GM19452 (cell line): ENCODE measurements around the gene NR5A2.

ENCODE experiments used
- ATAC-seq: cut with Tn5 transposase; IDR thresholded peaks from one replicate; pipeline ENCODE4 v1.9.1; 2021; ENCODE audit not compliant: unreplicated experiment

Gene NR5A2

DNA sequence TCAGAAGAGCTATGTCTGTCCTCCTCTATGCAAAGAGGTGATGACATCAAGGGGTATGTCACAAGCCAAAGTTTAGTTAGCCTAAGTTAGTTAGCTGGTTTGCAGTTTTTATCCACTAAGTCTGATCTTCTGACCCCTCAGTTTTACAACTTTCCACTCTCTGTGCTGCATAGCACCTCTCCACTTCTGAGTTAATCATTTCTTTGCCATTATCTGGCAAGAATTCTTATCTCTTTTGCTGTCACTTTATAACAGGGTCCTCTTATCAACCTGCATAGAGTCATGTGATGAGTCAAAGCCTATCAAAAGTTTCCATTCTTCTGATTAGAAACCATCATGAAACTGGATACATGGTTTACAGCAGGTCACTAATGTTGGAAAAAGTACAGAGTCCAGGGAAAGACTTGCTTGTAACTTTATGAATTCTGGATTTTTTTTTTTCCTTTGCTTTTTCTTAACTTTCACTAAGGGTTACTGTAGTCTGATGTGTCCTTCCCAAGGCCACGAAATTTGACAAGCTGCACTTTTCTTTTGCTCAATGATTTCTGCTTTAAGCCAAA lies at the start of gene NR5A2:
TSS of gene NR5A2 (plus strand) at position 447 of the 560 bp plus-strand sequence. CDS start 138 bp downstream, outside the sequence.
- ATAC-seq, result no peak

DNA sequence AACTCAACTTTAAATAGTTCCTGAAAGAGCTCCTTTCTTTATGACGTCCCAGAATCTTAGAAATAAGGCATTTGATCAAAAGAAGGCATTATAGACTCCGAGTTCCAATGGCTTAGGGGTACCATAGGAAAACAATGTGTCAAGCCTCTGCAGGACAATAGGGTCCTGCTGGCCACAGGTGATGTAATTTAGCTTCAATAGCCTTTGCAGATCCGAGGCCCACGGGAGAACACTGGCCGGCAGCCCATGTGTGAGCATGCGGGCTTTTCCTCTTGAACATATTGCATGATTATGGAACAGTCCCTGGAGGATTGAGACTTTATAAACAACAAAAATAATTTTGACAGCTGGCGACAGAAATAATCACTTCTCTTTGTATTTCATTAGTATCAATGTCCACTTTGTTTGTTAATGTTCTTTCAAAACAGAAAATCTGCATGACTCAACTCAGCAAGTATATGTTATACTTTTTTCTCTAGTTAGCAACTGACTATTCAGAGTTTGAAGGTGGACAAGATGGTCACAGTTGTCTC lies 49.0 kb upstream of the NR5A2 start:
- ATAC-seq, result no peak

DNA sequence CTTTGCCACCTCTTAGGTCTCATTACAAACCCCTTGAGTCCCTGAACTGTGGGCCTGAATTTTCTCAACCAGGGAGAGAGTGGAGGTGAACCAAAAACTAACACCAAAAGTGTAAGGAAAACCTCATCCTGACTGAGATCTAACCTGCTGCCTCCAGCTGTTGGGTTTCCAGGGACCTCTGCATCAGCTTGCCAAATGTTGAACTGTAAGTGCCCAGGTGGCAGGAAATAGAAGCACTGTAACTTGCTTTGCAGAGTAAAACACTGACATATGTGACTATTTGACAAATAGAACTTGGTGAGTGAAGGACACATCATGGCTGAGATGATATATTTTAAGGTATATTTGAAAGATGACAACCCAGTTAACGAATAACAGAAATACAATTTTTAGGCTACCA lies 48.4 kb upstream of the NR5A2 start:
- no peak for ATAC-seq

DNA sequence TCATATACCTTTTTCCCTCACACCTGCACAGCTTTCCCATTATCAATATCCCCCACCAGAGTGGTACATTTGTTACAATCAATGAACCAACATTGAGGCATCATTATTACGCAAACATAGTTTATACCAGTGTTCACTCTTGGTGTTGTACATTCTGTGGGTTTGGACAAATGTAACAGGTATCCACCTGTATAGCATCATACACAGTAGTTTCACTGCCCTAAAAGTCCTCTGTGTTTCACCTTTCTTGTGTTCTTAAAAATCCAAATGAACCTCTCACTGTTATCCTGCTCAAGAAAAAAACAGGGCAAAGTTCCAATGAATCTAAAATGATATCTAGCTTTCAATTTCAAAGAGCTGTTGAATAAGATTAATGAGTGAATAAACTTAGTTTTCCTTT lies 45.9 kb upstream of the NR5A2 start:
- ATAC-seq, result no peak

DNA sequence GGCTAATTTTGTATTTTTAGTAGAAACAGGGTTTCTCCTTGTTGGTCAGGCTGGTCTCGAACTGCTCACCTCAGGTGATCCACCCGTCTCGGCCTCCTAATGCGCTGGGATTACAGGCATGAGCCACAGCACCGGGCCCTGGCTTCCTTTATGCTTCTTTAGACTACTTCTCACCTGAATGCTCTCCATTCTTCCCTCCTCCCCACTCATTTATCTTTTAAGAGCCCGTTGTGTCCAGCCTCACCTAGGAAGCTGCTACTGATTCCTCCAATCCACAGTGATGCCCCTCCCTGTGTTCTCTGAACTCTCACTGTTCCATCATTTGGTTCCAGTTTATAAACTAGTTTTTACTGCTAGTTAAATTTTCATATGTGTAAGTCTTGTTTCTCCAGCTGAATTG lies 44.9 kb upstream of the NR5A2 start:
- no peak for ATAC-seq

DNA sequence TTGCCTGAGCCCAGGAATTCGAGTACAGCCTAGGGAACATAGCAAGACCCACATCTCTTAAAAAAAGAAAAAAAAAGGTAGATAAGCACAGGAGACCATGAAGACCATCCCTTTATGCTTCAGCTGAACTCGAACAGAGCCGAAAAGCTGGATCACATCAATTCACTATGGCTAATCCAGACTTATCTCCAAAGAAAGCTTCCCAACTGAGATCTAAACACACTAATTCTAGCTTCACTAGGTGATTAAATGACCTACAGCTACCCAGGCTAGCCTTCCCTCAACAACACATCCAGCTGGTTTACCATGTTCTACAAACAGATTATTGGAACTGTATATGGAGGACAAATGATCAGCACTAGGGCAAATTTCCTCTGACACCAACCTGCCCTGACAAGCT lies 44.0 kb upstream of the NR5A2 start:
- no peak for ATAC-seq

DNA sequence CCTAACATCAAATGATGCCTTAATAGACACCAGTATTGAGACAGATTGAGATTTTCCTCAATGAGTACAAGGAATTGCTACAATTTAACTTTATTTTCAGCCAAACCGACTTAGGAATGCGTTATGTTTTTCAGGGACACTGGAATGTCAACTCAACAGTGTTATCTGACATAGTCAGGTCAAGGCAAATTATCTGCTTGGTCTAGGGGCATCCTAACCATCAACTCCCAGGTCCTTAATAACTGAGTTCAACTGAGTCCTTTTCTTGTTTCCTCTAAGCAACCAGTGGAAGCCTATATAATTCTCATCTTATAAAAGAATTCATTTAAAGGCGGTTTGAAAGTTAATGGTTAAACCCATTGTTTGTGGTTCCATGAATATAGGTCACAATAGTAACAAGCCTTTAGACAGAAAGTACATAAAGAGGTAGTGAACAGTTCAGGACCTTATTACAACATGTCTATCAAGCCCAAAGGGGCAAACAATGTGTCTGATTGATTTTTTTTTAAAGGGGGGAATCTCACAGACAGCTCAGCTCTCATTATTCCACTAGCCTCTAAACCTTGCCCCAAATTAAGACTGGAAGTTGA lies 32.3 kb upstream of the NR5A2 start:
- no peak for ATAC-seq

DNA sequence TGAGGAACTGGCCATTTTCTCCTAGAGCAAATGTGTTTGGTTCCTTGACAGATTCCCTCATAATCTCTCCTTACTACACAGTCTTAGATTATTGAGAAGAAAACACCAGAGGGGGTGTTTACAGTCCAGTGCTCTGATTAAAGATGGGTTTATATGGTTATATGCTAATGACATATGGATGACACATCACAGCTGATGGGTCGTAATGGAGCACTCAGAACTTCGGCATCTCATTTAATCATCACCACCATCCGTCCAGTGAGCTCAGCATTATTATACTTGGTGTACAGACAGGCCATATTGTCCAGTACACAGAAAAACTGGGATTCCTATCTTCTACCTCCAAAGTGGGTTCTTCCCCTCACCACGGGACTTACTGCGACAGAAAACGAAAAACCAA lies 22.3 kb upstream of the NR5A2 start:
- no peak for ATAC-seq

DNA sequence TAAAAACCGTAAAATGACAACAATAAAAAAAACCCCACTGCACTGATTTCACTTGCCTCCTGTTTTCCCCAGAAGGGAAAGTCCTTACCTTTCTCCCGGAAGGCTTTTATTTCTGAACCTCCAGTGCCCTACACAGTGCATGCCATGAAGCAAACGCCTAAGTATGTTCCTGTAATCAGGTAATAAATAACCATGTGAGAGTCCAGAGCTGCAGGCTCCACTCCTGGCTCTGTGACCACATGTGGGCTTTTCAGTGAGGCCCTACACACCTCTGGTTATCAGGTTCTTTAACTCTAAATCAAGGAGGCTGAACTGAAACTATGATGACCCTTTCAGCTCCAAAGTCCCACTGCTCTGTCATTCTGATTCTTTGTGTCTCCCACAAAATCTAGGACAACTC lies 20.8 kb upstream of the NR5A2 start:
- no peak for ATAC-seq

DNA sequence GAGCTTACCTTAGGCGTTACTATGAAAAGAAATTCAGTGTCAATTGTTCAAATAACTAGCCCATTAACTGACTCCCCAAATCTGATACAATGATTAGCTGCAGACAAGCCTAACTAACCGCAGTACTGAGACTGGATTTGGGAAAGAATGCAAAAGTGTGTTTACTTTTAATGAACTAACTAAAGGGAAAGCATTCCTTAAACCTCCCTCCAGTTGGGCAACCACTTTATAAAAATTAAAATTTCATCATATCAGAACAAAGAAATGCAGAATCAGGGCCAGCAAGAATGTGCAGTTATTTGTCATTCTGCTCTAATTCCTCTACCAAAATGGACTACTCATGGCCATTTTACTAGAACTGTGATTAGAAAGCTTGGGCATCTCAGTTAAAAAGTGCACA lies 11.7 kb upstream of the NR5A2 start:
- ATAC-seq, result no peak

DNA sequence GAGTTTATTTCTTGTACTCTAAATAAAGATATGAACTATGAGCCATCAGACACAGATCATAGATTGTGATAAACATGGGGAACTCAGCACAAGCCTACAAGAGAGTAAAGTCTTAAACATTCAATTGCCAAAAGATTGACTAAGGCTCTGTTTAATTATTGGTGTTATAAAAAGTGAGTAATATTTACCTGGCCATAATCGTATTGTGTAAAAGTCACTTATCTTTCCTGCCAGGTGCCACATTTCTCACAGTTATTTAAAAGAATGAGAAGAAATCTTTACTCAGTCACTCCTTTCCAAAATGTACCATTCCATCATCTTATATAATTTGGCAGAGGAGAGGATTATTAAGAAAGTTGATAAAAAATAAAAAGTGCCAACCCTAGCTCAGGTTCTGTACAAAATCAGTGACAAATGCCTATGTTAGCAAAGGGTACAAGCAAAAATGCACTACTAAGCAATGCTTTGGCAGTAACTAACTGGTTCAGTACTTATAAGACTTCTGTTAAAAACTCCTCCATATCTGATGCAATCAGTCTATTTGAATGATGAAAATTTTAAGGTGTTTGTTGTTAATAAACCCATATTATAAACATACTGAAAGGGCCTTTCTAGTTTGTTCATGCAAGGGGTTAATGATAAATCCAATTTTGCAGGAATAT lies 5.8 kb upstream of the NR5A2 start:
- ATAC-seq, result no peak

DNA sequence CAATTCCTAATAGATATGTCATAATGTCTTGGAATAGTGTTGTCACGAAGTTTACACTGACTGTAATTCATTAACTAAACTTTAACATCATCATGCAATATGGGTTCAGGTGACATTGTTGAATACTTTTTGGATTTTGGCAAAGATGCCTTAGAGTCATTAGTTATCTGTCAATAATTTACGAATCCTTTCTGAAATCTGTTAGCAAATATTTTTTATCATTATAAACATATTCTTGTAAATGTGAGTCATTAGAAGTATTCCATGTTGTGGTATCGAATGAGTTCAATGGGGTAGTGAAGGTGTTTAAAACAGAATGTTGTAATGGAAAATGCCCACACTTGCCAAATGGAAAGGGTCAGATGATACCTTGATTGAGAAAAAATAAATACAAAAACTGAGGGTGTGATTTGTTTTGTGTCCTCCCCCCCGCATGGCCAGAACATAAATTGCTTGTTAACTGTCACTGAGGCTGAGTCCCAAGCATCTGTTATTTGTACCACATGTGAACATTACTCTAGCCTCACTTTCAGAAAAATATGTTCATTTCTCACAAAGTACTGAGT lies 5.2 kb upstream of the NR5A2 start:
- ATAC-seq, result no peak

DNA sequence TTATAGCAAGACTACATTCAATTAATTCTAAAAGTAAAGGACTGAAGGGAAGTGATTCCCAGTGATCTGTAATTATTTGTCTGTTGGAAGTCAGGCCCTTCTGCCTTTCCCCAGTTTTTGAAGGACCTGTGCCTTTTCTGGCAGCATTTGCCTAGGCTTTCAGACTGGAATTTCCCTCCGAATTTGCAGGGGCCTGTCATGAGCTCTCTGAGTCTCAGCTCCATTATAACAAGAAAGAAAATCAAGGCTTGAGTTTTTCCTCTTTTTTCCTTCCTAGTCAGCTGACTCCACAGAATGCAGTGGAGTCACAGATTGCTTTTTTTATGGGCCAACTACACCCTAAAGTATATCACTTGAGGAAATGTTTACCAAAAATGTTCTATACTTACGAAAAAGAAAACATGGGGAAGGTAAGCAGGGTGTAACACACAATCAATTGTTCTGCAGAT lies 1.1 kb downstream of the NR5A2 start:
- no peak for ATAC-seq

DNA sequence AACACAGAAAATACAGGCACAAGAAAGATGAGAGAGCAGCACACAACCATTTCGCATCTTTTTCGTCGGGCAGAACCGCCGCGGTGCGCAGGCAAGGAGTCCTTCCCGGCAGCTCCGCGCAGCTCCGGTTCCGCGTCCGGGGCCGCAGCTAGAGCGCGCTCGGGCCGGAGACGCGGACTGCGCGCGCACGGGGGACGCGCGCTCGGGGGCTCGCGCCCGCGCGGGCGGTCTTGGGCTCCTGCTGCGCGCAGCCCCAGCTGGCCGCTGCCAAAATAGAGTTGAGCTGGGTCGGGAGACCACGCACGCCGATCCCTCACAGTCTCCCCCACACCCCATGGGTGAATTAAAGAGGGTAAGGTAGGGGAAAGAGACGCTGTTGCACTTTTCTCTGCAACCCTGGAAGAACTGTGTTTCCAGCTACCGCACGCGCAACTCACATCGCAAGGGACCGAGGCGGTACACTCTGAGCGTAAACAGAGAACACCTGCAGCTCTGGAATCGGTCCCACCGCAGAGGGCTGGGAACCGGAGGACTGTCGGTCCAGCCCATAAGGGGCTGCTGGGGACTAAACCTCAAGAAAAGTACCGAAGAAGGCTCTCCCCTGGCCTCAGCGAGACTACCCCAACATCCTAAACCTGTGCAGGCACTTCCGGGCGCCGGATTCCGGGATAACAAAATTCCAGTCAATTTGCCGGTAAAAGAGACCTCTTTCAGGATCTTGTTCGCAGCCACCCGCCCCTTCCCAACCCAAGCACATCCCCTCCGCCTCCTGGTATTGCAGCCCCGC lies 1.7 kb downstream of the NR5A2 start:
- no peak for ATAC-seq

DNA sequence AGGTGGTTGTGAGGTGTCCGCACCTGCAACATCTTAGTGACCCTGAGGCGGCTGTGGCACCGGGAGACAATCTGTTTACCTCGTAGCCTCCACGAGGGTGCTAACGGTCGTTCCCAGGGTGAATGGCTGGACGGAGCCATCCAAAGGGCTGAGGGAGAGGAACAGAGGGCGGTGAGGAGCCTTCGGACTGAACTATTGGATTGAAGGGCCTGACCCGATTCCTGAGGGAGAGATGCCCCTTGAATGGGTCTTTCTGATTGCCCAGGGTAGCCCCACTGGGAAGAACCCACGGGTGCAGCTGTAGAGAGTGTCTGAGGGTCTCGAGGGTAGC lies 2.3 kb downstream of the NR5A2 start:
- no peak for ATAC-seq

DNA sequence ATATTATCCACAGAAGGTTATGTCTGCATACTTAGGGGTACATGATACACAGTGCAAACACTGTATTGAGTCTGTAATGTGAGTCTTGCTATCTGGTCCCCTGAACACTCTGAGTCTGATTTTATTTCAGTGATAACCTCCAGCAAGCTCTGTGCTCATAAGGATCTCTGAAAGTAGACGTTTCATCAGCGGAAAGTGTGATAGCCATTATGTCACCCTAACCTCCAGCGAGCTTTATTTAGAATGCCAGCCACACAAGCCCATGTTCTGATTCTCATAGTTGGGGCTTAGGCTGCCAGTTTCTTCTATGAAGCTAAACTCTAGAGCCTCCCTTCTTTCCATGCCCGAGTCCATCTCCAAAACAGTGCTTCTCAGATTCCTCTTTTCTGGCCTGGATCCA lies 3.3 kb downstream of the NR5A2 start:
- ATAC-seq, result no peak

DNA sequence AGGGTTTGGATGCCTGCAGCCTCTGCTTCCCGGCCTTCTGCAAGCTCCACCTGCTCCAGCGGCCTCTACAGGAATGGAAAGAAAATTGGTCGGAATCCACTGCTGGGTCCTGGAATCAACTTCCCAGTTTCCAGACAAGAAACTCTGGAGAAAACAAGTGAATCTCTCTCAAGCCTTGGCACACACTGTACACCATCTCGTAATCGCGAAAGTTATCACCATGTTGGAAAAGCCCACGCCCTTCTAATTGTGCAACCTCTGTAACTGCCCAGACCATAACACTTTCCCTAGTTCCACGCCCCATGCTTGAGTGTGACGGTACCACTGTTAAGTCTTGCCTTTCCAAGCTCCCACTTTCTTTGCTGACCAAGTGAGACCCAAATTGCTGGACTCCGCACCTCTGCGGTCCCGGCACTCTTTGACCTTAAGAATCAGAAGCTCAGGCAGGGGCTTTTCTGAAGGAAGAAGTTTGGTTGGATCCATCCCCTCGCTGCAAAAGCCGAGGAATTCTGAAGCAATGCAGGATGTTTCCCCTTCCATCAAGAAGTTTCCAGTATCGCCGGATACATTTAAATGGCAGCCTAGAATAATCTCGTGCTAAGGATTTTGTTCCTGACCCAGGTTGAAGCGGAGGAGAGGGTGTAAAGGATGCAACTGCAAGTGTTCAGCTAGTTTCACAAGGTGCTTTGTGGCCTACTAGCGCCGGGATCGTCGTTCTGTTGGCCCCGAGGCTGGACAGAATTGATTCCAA lies 6.2 kb downstream of the NR5A2 start:
- ATAC-seq, result no peak

DNA sequence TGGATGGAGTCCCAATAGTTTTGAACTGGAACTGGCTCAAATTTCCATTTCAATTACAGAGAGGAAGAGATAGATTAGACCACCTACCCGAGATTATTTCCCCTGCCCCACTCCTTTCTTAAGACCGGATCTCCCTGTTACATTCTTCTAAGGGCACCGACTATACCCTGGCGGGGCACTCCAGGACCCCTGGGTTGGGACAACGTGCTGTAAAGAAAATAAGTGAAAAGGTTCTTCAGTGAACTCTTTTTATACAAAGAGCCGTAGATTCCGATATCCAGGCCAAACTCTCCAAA lies 6.7 kb downstream of the NR5A2 start:
- ATAC-seq, result no peak

DNA sequence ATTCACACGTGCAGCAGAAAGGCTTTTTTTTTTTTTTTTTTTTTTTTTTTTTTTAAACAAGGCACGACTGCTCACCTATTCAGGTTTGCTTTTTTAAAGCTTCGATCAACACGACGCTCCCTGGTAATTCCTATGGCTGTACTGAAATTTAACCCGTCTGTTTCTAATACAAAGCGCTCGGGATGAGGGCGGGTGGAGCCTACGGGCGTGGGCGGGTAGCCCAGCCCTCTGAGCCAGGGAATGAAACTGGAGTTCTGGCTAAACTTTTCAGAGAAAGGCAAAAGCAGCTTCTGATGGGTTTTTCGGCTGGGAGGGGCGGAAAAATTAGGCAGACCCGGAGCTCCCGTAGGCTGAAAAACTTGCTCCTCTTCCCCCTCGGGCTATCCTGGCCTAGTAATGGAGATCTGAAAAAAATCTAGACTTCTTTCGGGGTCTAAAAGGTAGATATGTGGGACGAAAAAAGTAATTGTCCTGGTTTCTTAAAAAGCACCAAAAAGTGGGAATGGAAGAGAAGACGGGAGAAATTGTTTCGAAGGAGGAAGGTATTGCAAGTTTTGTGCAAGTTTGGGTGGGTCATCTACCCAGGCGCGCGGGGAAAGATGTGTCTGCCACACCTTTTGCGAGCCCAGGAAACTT lies 7.4 kb downstream of the NR5A2 start:
- no peak for ATAC-seq

DNA sequence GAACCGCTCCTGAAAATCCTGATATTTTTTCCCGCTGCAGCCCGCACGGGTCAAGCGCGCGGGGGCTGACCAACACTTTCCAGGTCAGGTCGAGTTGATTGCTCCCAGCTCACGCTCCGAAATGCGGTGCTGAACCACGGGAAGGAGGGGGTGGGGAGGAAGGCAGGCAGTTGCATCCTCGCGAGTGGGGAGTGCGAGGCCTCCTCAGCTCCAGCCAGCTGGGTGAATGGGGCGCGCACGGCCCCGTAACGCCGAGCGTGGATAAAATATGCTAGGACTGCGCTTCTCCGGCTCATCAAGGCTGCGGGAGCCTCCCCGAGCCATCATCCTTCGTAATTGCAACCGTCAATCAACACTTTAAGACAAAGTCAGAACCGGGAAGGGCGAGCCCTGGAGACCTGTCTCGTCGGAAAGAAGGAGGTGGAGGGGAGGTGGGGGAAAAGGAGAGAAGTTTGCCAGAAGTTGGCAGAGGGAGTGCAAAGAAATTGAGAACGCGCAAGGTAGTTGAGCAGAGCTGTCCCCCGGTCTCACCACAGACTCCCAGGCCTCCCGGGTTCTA lies 8.0 kb downstream of the NR5A2 start:
- ATAC-seq, result no peak
